ENCODE results near the gene ITGA3. TPM values are rescaled to one million over a fixed set of nuclear protein-coding genes. Genes with fewer than 3 reads are reported as not detected.

ITGA3 gene
- total RNA-seq, 4 donors from 2014 or later, result 14.3 to 73.1 (median 33.4) TPM

- Histone ChIP-seq H3K27ac (no peak overlapping the region), H3K27me3 (no peaks in the 10 kb centered on the region), H3K4me3 (no peak overlapping the region), H3K9me3 (no peaks in the 10 kb centered on the region), H3K36me3 (no peaks in the 10 kb centered on the region), H3K4me1 (peaks cover 0 to 15% of the 10 kb centered on the region in 2 donors)
- intact Hi-C loops (cut with DNase I; ENCODE audit: low total_unique reads), result no loop called here
- DNase-seq, result no peak
- TF ChIP-seq POLR2A (IDR thresholded peaks at IDR 0.05), result no peak
- no peak for TF ChIP-seq CTCF (IDR thresholded peaks at IDR 0.05)
Observed at GRCh38 chr17:50034498-50035364, 21.2 kb upstream of the ITGA3 start.

GRCh38 chr17:50035421-50035879, 20.5 kb upstream of the ITGA3 start:
- Histone ChIP-seq H3K36me3 (no peaks in the 10 kb centered on the region), H3K9me3 (no peaks in the 10 kb centered on the region), H3K27me3 (no peaks in the 10 kb centered on the region), H3K4me3 (no peak overlapping the region), H3K27ac (no peak overlapping the region), H3K4me1 (peaks cover 0 to 15% of the 10 kb centered on the region in 2 donors)
- TF ChIP-seq POLR2A (IDR thresholded peaks at IDR 0.05) (no peak), CTCF (IDR thresholded peaks at IDR 0.05) (no peak)
- no peak for DNase-seq
- intact Hi-C loops (cut with DNase I; ENCODE audit: low total_unique reads), result no loop called here

- Histone ChIP-seq H3K9me3 (no peaks in the 10 kb centered on the region), H3K27ac (no peak overlapping the region), H3K36me3 (no peaks in the 10 kb centered on the region), H3K4me1 (peaks cover 0 to 15% of the 10 kb centered on the region in 2 donors), H3K27me3 (no peaks in the 10 kb centered on the region), H3K4me3 (no peak overlapping the region)
- no peak for DNase-seq
- TF ChIP-seq POLR2A (IDR thresholded peaks at IDR 0.05) (no peak), CTCF (IDR thresholded peaks at IDR 0.05) (no peak)
- intact Hi-C loops (cut with DNase I; ENCODE audit: low total_unique reads), result no loop called here
Observed at GRCh38 chr17:50035945-50036344, 20.0 kb upstream of the ITGA3 start.

- Histone ChIP-seq H3K27me3 (no peaks in the 10 kb centered on the region), H3K9me3 (no peaks in the 10 kb centered on the region), H3K4me3 (no peak overlapping the region), H3K27ac (peak overlapping the region; percentile 11 to 48), H3K4me1 (peaks cover 0 to 15% of the 10 kb centered on the region in 2 donors), H3K36me3 (no peaks in the 10 kb centered on the region)
- no peak for DNase-seq
- TF ChIP-seq CTCF (IDR thresholded peaks at IDR 0.05) (no peak), POLR2A (IDR thresholded peaks at IDR 0.05) (no peak)
- intact Hi-C loops (cut with DNase I; ENCODE audit: low total_unique reads), result no loop called here
Observed at GRCh38 chr17:50036455-50037261, 19.3 kb upstream of the ITGA3 start.
